GM04503 (cell line): ENCODE data around the gene SERPINE3.
A peak's percentile ranks its signal among the peaks of the same experiment; 100 is the strongest.

Experiments used
- DNase-seq: peaks from one replicate; pipeline ENCODE4 v3.0.0-alpha.2; 2012; ENCODE audit warnings: low read depth

The SERPINE3 gene

GRCh38 chr13:51364404-51365008 lies 25.0 kb downstream of the SERPINE3 start:
- no peak for DNase-seq

GRCh38 chr13:51370116-51370515 lies 30.6 kb downstream of the SERPINE3 start:
- DNase-seq, result peak; percentile 19

- DNase-seq, result no peak
Measured at GRCh38 chr13:51370811-51371210, 31.3 kb downstream of the SERPINE3 start.

GRCh38 chr13:51371768-51372399 lies 32.4 kb downstream of the SERPINE3 start:
- DNase-seq, result no peak

- no peak for DNase-seq
Measured at GRCh38 chr13:51373451-51373850, 34.0 kb downstream of the SERPINE3 start.

GRCh38 chr13:51380269-51380668 lies 40.8 kb downstream of the SERPINE3 start:
- no peak for DNase-seq

GRCh38 chr13:51385114-51385513 lies 45.6 kb downstream of the SERPINE3 start:
- no peak for DNase-seq

- no peak for DNase-seq
Measured at GRCh38 chr13:51394724-51395123, 55.2 kb downstream of the SERPINE3 start.

- DNase-seq, result peak; percentile 8
Measured at GRCh38 chr13:51396352-51396751, 56.9 kb downstream of the SERPINE3 start.

- DNase-seq, result peak; percentile 94
Measured at GRCh38 chr13:51397262-51397941, 57.9 kb downstream of the SERPINE3 start.

GRCh38 chr13:51405176-51405575 lies 65.7 kb downstream of the SERPINE3 start:
- no peak for DNase-seq

GRCh38 chr13:51412431-51412830 lies 72.9 kb downstream of the SERPINE3 start:
- no peak for DNase-seq
